Smooth muscle cell of the pulmonary artery (primary cell): ENCODE results near the gene ANKRD10. TPM values are rescaled to one million over a fixed set of nuclear protein-coding genes. Genes with fewer than 3 reads are reported as not detected.

Experiments used
- total RNA-seq: library from RNA; depleted of rRNA; stranded (reverse); fragments of >200 nt; gene quantifications from 2 replicates; pipeline ENCODE4 v1.2.3, GENCODE V29; 2014

The ANKRD10 gene
- total RNA-seq, result 79.1 and 83.6 TPM in 2 replicates

DNA sequence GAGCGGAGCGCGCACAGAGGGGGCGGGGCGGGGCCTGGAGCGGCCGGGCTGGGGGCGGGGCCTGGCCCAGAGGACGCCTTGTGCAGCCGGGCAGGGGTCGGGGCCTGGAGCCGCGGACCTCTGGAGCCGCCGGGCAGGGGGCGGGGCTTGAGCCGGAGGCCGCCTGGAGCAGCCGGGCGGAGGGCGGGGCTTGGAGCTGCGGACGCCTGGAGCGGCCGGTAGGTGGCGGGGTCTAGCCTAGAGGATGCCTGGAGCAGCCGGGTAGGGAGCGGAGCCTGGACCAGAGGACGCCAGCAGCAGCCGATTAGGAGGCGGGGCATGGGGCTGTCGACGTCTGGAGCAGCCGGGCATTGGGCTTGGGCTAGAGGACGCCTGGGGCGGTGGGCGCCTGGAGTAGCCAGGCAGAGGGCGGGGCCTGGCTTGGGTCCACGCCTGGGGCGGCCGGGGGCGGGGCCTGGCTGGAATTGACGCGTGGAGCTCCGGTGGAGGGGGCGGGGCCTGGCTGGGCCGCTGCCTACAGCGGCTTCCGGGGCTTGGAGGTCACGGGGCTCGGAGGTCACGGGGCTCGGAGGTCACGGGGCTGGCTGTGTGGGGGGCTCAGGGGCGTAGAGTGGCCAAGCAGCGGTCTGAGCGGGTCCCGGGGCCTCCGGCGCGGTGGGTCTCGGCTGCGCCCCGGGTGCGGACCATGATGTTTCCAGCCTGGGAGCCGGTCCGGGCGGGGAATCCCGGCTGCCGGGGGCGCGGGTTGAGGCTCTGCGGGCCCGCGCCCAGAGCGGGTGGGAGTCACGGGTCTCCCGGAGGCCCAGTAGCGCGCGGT, at the start of gene ANKRD10:
ANKRD10 (minus strand) TSS at position 13 of the 817 bp plus-strand sequence. CDS start 135 bp downstream, outside the sequence.

Other genes starting within 250 kb of the ANKRD10 start
- gene CARS2, start 209.0 kb downstream of the ANKRD10 start, total RNA-seq, result 54.9 and 74.8 TPM in 2 replicates
- gene ING1, start 201.4 kb downstream of the ANKRD10 start, total RNA-seq, result 11.7 and 14.3 TPM in 2 replicates
- gene ARHGEF7, start 200.2 kb upstream of the ANKRD10 start, total RNA-seq, result 38.3 and 51.8 TPM in 2 replicates